ENCODE measurements around the gene MDFI. TPM values are rescaled to one million over a fixed set of nuclear protein-coding genes. Genes with fewer than 3 reads are reported as not detected.

The MDFI gene
- polyA plus RNA-seq, 1 donor from 2014 or later: 42.5 TPM

- no peaks in the 10 kb centered on the region for H3K9me3 ChIP-seq (ENCODE audit: low read length)
Observed at GRCh38 chr6:41684311-41685180, 46.3 kb downstream of the MDFI start.

More at GRCh38 chr6:41684311-41685180, 46.3 kb downstream of the MDFI start:
- Histone ChIP-seq H3K9me2 (ENCODE audit: insufficient read depth, low read length) (no peaks in the 10 kb centered on the region), H4K20me1 (ENCODE audit: insufficient read depth) (no peaks in the 10 kb centered on the region), H3F3A (ENCODE audit: insufficient read depth, low read length, poor library complexity, severe bottlenecking) (no peaks in the 10 kb centered on the region), H3K27me3 (ENCODE audit: insufficient read depth, low read depth, low read length) (no peaks in the 10 kb centered on the region), H3K4me3 (ENCODE audit: low read length) (no peak overlapping the region), H3K27ac (ENCODE audit: low read length) (no peak overlapping the region), H3K36me3 (ENCODE audit: insufficient read depth, low read length) (no peaks in the 10 kb centered on the region), H3K9ac (ENCODE audit: low read length) (no peak overlapping the region), H3K79me2 (replicated peaks; ENCODE audit: insufficient read depth, low read length) (no peaks in the 10 kb centered on the region), H3K4me2 (ENCODE audit: low read length) (no peak overlapping the region), H2AFZ (ENCODE audit: low read depth, low read length) (no peak overlapping the region)
- TF ChIP-seq MXI1 (conservative IDR thresholded peaks at IDR 0.05; ENCODE audit: poor library complexity, severe bottlenecking) (no peak), CTCF (IDR thresholded peaks at IDR 0.05; ENCODE audit: poor library complexity, severe bottlenecking) (no peak), TAF1 (IDR thresholded peaks at IDR 0.05; ENCODE audit: low read depth) (no peak), SMC3 (conservative IDR thresholded peaks at IDR 0.05; ENCODE audit: poor library complexity) (no peak), RAD21 (conservative IDR thresholded peaks at IDR 0.05) (no peak), EZH2 (IDR thresholded peaks at IDR 0.05; ENCODE audit: borderline replicate concordance, insufficient read depth, low read length, poor library complexity, severe bottlenecking) (no peak), POLR2AphosphoS5 (IDR thresholded peaks at IDR 0.05) (no peak), REST (IDR thresholded peaks at IDR 0.05; ENCODE audit: borderline replicate concordance) (no peak), EP300 (conservative IDR thresholded peaks at IDR 0.05; ENCODE audit: poor library complexity, severe bottlenecking) (no peak)

Measured in neural cell (in vitro differentiated cells).